HEK293 (cell line): ENCODE data around the gene ZNF831.

Experiments
- CTCF ChIA-PET: fragments of 350-600 bp; formaldehyde crosslinking; extraction: SDS; loops from one replicate; lab custom pipeline; 2021; ENCODE audit warnings: antibody characterized with exemption; lab: Yijun Ruan, JAX
- POLR2A ChIA-PET: fragments of 300-600 bp; formaldehyde crosslinking; extraction: SDS; loops from one replicate; lab custom pipeline; 2020; ENCODE audit warnings: antibody characterized with exemption, inconsistent platforms; lab: Yijun Ruan, JAX
- H3K27ac ChIP-seq: fragments of 200-500 bp; sonication (Bioruptor generic); 2 replicates; pipeline ENCODE4 v1.5.1; 2014; ENCODE audit warnings: low read depth, low read length, control low read depth, inconsistent platforms; ENCODE audit errors: extremely low read depth
- H3K36me3 ChIP-seq, 2 experiments: fragments of 200-500 bp in 1 of 2; sonication (Bioruptor generic) in 1 of 2; 1 replicate in 1 of 2; 2 replicates in 1 of 2; pipeline ENCODE4 v1.5.1; 2014 to 2017; ENCODE audit warnings: inconsistent platforms in 2 of 2, low read length in 2 of 2; ENCODE audit not compliant: control insufficient read depth in 2 of 2, insufficient read depth in 1 of 2
- H3K4me1 ChIP-seq: fragments of 200-500 bp; sonication (Bioruptor generic); 2 replicates; pipeline ENCODE4 v1.5.1; 2014; ENCODE audit warnings: mild to moderate bottlenecking, low read length, inconsistent platforms; ENCODE audit not compliant: control insufficient read depth, insufficient read depth
- H3K4me3 ChIP-seq: 2 replicates; pipeline ENCODE4 v1.5.1; 2011; ENCODE audit warnings: low read depth, mild to moderate bottlenecking, control low read depth, low read length, moderate library complexity
- H3K9me3 ChIP-seq: fragments of 200-500 bp; sonication (Bioruptor generic); 2 replicates; pipeline ENCODE4 v1.5.1; 2014; ENCODE audit warnings: low read depth, low read length, inconsistent platforms; ENCODE audit not compliant: control insufficient read depth, insufficient read depth
- ELK4 ChIP-seq: IDR thresholded peaks from 2 replicates; pipeline ENCODE4 v1.6.1; 2011; ENCODE audit warnings: mild to moderate bottlenecking, low read depth, low read length, borderline replicate concordance
- GLI2 ChIP-seq: fragments of 450-650 bp; formaldehyde crosslinking; IDR thresholded peaks from 2 replicates; pipeline ENCODE4; 2017; ENCODE audit warnings: missing biosample characterization, missing genetic modification characterization, low read depth, borderline replicate concordance
- GLIS1 ChIP-seq: fragments of 450-650 bp; formaldehyde crosslinking; IDR thresholded peaks from 2 replicates; pipeline ENCODE4 v1.5.1; 2016; ENCODE audit warnings: missing biosample characterization, missing genetic modification characterization
- PRDM6 ChIP-seq: fragments of 450-650 bp; formaldehyde crosslinking; IDR thresholded peaks from 2 replicates; pipeline ENCODE4 v1.5.1; 2017; ENCODE audit warnings: missing biosample characterization, missing genetic modification characterization
- ZBTB11 ChIP-seq: fragments of 450-650 bp; formaldehyde crosslinking; conservative IDR thresholded peaks from 2 replicates; pipeline ENCODE4 v1.5.1; 2016; ENCODE audit warnings: low read depth, missing biosample characterization, missing genetic modification characterization
- ZIC2 ChIP-seq: fragments of 450-650 bp; formaldehyde crosslinking; IDR thresholded peaks from 2 replicates; pipeline ENCODE4 v1.5.1; 2016; ENCODE audit warnings: missing biosample characterization, missing genetic modification characterization
- ZNF10 ChIP-seq: fragments of 450-650 bp; formaldehyde crosslinking; IDR thresholded peaks from 2 replicates; pipeline ENCODE4 v1.5.1; 2017; ENCODE audit warnings: missing biosample characterization, missing genetic modification characterization
- ZNF146 ChIP-seq: fragments of 450-650 bp; formaldehyde crosslinking; IDR thresholded peaks from 2 replicates; pipeline ENCODE4 v1.5.1; 2016; ENCODE audit warnings: missing biosample characterization, missing genetic modification characterization
- ZNF266 ChIP-seq: fragments of 450-650 bp; formaldehyde crosslinking; IDR thresholded peaks from 2 replicates; pipeline ENCODE4 v1.5.1; 2016; ENCODE audit warnings: missing biosample characterization, missing genetic modification characterization, low read depth
- ZNF311 ChIP-seq: fragments of 450-650 bp; formaldehyde crosslinking; IDR thresholded peaks from 2 replicates; pipeline ENCODE4 v1.5.1; 2017; ENCODE audit warnings: missing biosample characterization, missing genetic modification characterization, borderline replicate concordance
- ZNF341 ChIP-seq: fragments of 450-650 bp; formaldehyde crosslinking; IDR thresholded peaks from 2 replicates; pipeline ENCODE4; 2016; ENCODE audit warnings: low read depth, missing biosample characterization, missing genetic modification characterization
- ZNF549 ChIP-seq: fragments of 450-650 bp; IDR thresholded peaks from 2 replicates; pipeline ENCODE4 v1.5.1; 2018; ENCODE audit warnings: missing biosample characterization, missing genetic modification characterization, mild to moderate bottlenecking, inconsistent platforms, moderate library complexity
- ZNF555 ChIP-seq: fragments of 450-650 bp; formaldehyde crosslinking; conservative IDR thresholded peaks from 2 replicates; pipeline ENCODE4 v1.5.1; 2017; ENCODE audit warnings: missing biosample characterization, mild to moderate bottlenecking, missing genetic modification characterization, inconsistent platforms
- ZNF600 ChIP-seq: fragments of 450-650 bp; formaldehyde crosslinking; IDR thresholded peaks from 2 replicates; pipeline ENCODE4 v1.5.1; 2016; ENCODE audit warnings: missing biosample characterization, missing genetic modification characterization
- ZNF621 ChIP-seq: fragments of 450-650 bp; formaldehyde crosslinking; IDR thresholded peaks from 2 replicates; pipeline ENCODE4 v1.5.1; 2017; ENCODE audit warnings: missing biosample characterization, missing genetic modification characterization
- ZNF626 ChIP-seq: fragments of 450-650 bp; sonication (Bioruptor Pico); formaldehyde crosslinking; IDR thresholded peaks from 2 replicates; pipeline ENCODE4 v1.5.1; 2018; ENCODE audit warnings: missing biosample characterization, missing genetic modification characterization, inconsistent platforms
- ZNF707 ChIP-seq: fragments of 450-650 bp; formaldehyde crosslinking; IDR thresholded peaks from 2 replicates; pipeline ENCODE4 v1.5.1; 2016; ENCODE audit warnings: missing biosample characterization, missing genetic modification characterization
- ZSCAN18 ChIP-seq: fragments of 450-650 bp; formaldehyde crosslinking; IDR thresholded peaks from 2 replicates; pipeline ENCODE4 v1.5.1; 2016; ENCODE audit warnings: missing biosample characterization, missing genetic modification characterization
- TF ChIP-seq, protein P1 (sequence below): fragments of 450-650 bp; formaldehyde crosslinking; IDR thresholded peaks from 2 replicates; pipeline ENCODE4 v1.5.0; 2017; ENCODE audit warnings: missing biosample characterization, missing genetic modification characterization, borderline replicate concordance
- TF ChIP-seq, protein P2 (sequence below): fragments of 450-650 bp; formaldehyde crosslinking; IDR thresholded peaks from 2 replicates; pipeline ENCODE4 v1.5.1; 2016; ENCODE audit warnings: missing biosample characterization, missing genetic modification characterization

The ZNF831 gene

DNA sequence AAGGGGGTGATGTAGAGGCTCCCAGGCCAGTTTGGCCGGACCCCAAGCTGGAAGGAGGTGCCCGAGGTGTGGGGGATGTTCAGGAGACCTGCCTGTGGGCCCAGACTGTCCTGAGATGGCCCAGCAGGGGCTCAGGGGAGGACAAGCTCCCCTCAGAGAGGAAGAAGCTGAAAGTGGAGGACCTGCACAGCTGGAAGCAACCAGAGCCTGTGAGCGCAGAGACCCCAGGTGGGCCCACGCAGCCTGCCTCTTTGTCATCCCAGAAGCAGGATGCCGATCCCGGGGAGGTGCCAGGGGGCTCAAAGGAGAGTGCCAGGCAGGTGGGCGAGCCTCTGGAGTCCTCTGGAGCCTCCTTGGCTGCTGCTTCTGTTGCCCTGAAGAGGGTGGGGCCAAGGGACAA, 29.7 kb downstream of the ZNF831 start:
- POLR2A ChIA-PET = no interaction called here
- TF ChIP-seq ZNF10 (no peak), ZNF146 (no peak), ZSCAN18 (tag by site-specific recombination) (no peak), ZNF341 (tag by site-specific recombination) (no peak), GLIS1 (peak; percentile 25; the same call in 1 of the 2 replicates), ZNF600 (no peak), ZNF626 (tag by site-specific recombination) (no peak), ZIC2 (tag by site-specific recombination) (peak; percentile 52), ZNF621 (tag by site-specific recombination) (no peak), ZNF555 (tag by site-specific recombination) (no peak), ELK4 (no peak), ZNF311 (tag by site-specific recombination) (no peak)
- TF ChIP-seq, protein P1, sequence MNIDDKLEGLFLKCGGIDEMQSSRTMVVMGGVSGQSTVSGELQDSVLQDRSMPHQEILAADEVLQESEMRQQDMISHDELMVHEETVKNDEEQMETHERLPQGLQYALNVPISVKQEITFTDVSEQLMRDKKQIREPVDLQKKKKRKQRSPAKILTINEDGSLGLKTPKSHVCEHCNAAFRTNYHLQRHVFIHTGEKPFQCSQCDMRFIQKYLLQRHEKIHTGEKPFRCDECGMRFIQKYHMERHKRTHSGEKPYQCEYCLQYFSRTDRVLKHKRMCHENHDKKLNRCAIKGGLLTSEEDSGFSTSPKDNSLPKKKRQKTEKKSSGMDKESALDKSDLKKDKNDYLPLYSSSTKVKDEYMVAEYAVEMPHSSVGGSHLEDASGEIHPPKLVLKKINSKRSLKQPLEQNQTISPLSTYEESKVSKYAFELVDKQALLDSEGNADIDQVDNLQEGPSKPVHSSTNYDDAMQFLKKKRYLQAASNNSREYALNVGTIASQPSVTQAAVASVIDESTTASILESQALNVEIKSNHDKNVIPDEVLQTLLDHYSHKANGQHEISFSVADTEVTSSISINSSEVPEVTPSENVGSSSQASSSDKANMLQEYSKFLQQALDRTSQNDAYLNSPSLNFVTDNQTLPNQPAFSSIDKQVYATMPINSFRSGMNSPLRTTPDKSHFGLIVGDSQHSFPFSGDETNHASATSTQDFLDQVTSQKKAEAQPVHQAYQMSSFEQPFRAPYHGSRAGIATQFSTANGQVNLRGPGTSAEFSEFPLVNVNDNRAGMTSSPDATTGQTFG = no peak
- H3K27ac ChIP-seq = no peak overlapping the region
- H3K4me1 ChIP-seq = no peaks in the 10 kb centered on the region
- H3K4me3 ChIP-seq = no peak overlapping the region
- CTCF ChIA-PET = no interaction called here
- H3K9me3 ChIP-seq = no peaks in the 10 kb centered on the region
- no peaks in the 10 kb centered on the region for H3K36me3 ChIP-seq

GRCh38 chr20:59194023-59194935, 30.7 kb downstream of the ZNF831 start:
- POLR2A ChIA-PET = no interaction called here
- CTCF ChIA-PET = interaction anchor here (0.6 kb wide), 1 partner anchor 21 kb away, joined by 3 read pairs; no protein-coding TSS in a partner anchor
- no peak overlapping the region for H3K27ac ChIP-seq
- TF ChIP-seq GLI2 (tag by site-specific recombination) (no peak), ZNF549 (no peak), GLIS1 (no peak), ZNF707 (no peak), ZNF266 (tag by site-specific recombination) (no peak), ZBTB11 (tag by site-specific recombination) (no peak), PRDM6 (tag by site-specific recombination) (no peak)
- TF ChIP-seq, protein P2, sequence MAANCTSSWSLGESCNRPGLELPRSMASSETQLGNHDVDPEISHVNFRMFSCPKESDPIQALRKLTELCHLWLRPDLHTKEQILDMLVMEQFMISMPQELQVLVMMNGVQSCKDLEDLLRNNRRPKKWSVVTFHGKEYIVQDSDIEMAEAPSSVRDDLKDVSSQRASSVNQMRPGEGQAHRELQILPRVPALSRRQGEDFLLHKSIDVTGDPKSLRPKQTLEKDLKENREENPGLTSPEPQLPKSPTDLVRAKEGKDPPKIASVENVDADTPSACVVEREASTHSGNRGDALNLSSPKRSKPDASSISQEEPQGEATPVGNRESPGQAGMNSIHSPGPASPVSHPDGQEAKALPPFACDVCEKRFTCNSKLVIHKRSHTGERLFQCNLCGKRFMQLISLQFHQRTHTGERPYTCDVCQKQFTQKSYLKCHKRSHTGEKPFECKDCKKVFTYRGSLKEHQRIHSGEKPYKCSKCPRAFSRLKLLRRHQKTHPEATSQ (tag by site-specific recombination) = no peak

More at GRCh38 chr20:59194023-59194935, 30.7 kb downstream of the ZNF831 start:
- Histone ChIP-seq H3K4me3 (no peak overlapping the region), H3K4me1 (no peaks in the 10 kb centered on the region), H3K9me3 (no peaks in the 10 kb centered on the region), H3K36me3 (no peaks in the 10 kb centered on the region)
